Lower leg skin (tissue), 3 donors: ENCODE results near the gene GINS2.

Experiments
- CTCF ChIP-seq, 3 donors: fragments of 450-650 bp; IDR thresholded peaks; one replicate each; pipeline ENCODE4 v1.5.1; 2016; ENCODE audit warnings: antibody characterized with exemption in 3 of 3, mild to moderate bottlenecking in 3 of 3, moderate library complexity in 2 of 3
- POLR2A ChIP-seq, 2 donors: fragments of 450-650 bp; IDR thresholded peaks; one replicate each; pipeline ENCODE4 v1.6.1; 2016 to 2017; ENCODE audit warnings: antibody characterized with exemption in 2 of 2, mild to moderate bottlenecking in 1 of 2, moderate library complexity in 1 of 2

- TF ChIP-seq POLR2A (IDR thresholded peaks at IDR 0.05) (no peak), CTCF (IDR thresholded peaks at IDR 0.05) (no peak)
Observed at GRCh38 chr16:85688586-85689284, at the start of gene GINS2.
